Transverse colon (tissue), 3 donors: ENCODE data around the gene MYL4.

Experiments
- EP300 ChIP-seq: sonication (generic); formaldehyde crosslinking; IDR thresholded peaks from one replicate; pipeline ENCODE4 v1.6.1; 2017; ENCODE audit warnings: antibody characterized with exemption, low read depth
- POLR2A ChIP-seq: fragments of 450-650 bp; IDR thresholded peaks from one replicate; pipeline ENCODE4 v1.6.1; 2016; ENCODE audit warnings: antibody characterized with exemption, mild to moderate bottlenecking, moderate library complexity
- TF ChIP-seq, protein P1 (sequence below), 5 experiments: fragments of 200-600 bp in 3 of 5; fragments of 450-650 bp in 2 of 5; sonication (generic) in 3 of 5; IDR thresholded peaks; 1 replicate in 2 of 5; 2 replicates in 3 of 5; pipeline ENCODE4 v1.5.1; 2016 to 2017; ENCODE audit warnings: antibody characterized with exemption in 5 of 5, inconsistent platforms in 3 of 5, mild to moderate bottlenecking in 2 of 5, moderate library complexity in 1 of 5

DNA sequence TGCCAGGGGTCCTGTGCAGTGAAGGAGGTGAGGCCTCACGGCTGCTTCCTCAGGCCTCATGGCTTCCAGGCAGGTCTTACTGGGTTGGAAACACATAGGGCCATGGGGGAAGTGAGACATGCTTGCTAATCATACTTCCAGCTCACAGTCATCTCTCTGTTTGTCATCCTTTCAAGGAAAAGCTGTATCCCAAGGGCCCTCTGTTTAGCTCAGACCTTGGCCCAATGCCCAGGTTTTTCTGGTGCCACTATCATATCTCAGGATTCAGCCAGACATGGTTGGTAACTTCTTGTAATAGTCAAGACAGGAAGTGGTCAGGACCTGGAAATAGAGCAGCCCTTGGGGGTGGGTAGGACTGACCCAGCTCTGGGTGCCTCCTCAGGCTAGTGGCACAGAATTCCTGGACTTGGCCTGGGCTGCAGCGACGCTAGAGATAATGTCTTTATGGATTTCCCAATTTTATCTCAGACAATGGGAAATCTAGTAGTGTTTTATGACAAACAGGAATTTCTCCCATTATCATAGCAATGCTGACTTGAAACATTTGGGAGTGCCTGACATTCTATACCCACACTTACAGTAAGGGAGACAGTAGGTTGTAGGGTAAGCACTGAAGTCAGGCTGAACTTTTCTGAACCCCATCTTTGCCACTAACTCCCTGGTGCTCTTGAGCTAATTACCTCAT is 31.0 kb downstream of the MYL4 start:
- TF ChIP-seq, protein P1, sequence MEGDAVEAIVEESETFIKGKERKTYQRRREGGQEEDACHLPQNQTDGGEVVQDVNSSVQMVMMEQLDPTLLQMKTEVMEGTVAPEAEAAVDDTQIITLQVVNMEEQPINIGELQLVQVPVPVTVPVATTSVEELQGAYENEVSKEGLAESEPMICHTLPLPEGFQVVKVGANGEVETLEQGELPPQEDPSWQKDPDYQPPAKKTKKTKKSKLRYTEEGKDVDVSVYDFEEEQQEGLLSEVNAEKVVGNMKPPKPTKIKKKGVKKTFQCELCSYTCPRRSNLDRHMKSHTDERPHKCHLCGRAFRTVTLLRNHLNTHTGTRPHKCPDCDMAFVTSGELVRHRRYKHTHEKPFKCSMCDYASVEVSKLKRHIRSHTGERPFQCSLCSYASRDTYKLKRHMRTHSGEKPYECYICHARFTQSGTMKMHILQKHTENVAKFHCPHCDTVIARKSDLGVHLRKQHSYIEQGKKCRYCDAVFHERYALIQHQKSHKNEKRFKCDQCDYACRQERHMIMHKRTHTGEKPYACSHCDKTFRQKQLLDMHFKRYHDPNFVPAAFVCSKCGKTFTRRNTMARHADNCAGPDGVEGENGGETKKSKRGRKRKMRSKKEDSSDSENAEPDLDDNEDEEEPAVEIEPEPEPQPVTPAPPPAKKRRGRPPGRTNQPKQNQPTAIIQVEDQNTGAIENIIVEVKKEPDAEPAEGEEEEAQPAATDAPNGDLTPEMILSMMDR (IDR thresholded peaks at IDR 0.05) = no peak
- TF ChIP-seq POLR2A (no peak), EP300 (no peak)
